Measurements from ENCODE around the gene DYNC1I1.

DNA sequence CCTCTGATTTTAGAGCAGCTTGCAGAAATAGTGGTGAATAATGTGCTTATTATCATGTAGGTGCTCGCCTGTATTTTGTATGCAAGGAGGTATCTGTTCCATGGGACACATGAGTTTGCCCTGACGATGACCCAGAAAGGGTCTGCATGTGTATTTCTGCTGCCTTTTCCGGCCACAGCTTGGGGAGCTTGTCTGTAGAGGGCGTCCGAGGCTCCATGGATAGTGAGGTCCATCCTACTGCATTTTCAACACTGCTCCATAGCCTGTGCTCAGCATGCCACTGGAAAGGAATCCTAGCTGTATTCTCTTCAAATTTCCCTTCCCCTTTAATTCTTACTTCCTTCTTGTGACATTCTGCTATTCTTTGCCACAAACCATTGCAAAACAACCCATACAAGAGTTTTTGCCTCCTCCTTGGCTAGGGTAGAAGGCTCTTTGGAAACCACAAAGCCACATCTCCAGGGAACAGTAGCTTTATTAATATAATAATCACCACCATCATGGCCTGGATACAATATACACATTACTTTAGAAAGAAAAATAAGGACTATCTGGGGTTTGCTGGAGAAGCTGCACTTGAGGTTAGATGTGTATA, 127.7 kb downstream of the DYNC1I1 start:
- TF ChIP-seq, protein P1, sequence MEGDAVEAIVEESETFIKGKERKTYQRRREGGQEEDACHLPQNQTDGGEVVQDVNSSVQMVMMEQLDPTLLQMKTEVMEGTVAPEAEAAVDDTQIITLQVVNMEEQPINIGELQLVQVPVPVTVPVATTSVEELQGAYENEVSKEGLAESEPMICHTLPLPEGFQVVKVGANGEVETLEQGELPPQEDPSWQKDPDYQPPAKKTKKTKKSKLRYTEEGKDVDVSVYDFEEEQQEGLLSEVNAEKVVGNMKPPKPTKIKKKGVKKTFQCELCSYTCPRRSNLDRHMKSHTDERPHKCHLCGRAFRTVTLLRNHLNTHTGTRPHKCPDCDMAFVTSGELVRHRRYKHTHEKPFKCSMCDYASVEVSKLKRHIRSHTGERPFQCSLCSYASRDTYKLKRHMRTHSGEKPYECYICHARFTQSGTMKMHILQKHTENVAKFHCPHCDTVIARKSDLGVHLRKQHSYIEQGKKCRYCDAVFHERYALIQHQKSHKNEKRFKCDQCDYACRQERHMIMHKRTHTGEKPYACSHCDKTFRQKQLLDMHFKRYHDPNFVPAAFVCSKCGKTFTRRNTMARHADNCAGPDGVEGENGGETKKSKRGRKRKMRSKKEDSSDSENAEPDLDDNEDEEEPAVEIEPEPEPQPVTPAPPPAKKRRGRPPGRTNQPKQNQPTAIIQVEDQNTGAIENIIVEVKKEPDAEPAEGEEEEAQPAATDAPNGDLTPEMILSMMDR (IDR thresholded peaks at IDR 0.05), result no peak
- TF ChIP-seq POLR2A (IDR thresholded peaks at IDR 0.05), result no peak
